ENCODE results near the gene RPP25. TPM values are rescaled to one million over a fixed set of nuclear protein-coding genes. Genes with fewer than 3 reads are reported as not detected.
A peak's percentile ranks its signal among the peaks of the same experiment; 100 is the strongest.

Gene RPP25
- total RNA-seq, 2 donors from 2014 or later = 9.1 to 11.5 TPM

- Histone ChIP-seq H3K36me3 (replicated peaks in 1 of 2; ENCODE audit: insufficient read depth in 1 of 2, low read depth in 2 of 2) (no peaks in the 10 kb centered on the region), H3K4me1 (peaks cover 64% of the 10 kb centered on the region), H3K4me3 (no peak overlapping the region), H3K27ac (peak overlapping the region in 3 of 4 donors; percentile 70 to 78 (median 78)), H3K27me3 (no peaks in the 10 kb centered on the region), H3K9me3 (no peaks in the 10 kb centered on the region)
- 45 to 48% methylated on average over 4 of the region's 4 CpGs for WGBS, 2 donors
- peak; percentile 24 to 42 (median 30) for DNase-seq
- ATAC-seq = peak; percentile 10
- intact Hi-C loops (cut with DNase I) = no loop called here
- TF ChIP-seq POLR2A (IDR thresholded peaks at IDR 0.05) = no peak
- no peak for TF ChIP-seq CTCF (IDR thresholded peaks at IDR 0.05)
Measured at GRCh38 chr15:74997141-74997540, 40.6 kb upstream of the RPP25 start.

- Histone ChIP-seq H3K27ac (peak overlapping the region; percentile 55 to 78 (median 74)), H3K36me3 (replicated peaks in 1 of 2; ENCODE audit: insufficient read depth in 1 of 2, low read depth in 2 of 2) (no peaks in the 10 kb centered on the region), H3K4me3 (peak overlapping the region; percentile 19 to 33), H3K27me3 (no peaks in the 10 kb centered on the region), H3K4me1 (peaks cover 59% of the 10 kb centered on the region), H3K9me3 (no peaks in the 10 kb centered on the region)
- ATAC-seq (peak; percentile 54), DNase-seq (peak; percentile 68 to 81 (median 76))
- 6 to 17% methylated on average over 9 to 42 of the region's 42 CpGs for WGBS, 2 donors
- TF ChIP-seq CTCF (IDR thresholded peaks at IDR 0.05) = peak in 1 of 7 experiments; percentile 1
- TF ChIP-seq POLR2A (IDR thresholded peaks at IDR 0.05) = peak in 1 of 3 donors; percentile 13
- intact Hi-C loops (cut with DNase I) = no loop called here
Measured at GRCh38 chr15:74995779-74996765, 39.5 kb upstream of the RPP25 start.

GRCh38 chr15:74995182-74995778 lies 38.7 kb upstream of the RPP25 start, which contains the start of gene SCAMP5:
SCAMP5 (plus strand) TSS chr15:74995563; CDS start chr15:75011840, 16,277 bp downstream.
- ATAC-seq = peak; percentile 91
- 0 to 4% methylated on average over 8 to 55 of the region's 58 CpGs for WGBS, 2 donors
- TF ChIP-seq POLR2A (IDR thresholded peaks at IDR 0.05) = peak in 2 of 3 donors; percentile 68 to 71
- peak in 1 of 7 experiments; percentile 5 for TF ChIP-seq CTCF (IDR thresholded peaks at IDR 0.05)

GRCh38 chr15:74994685-74995084 lies 38.1 kb upstream of the RPP25 start:
- intact Hi-C loops (cut with DNase I) = no loop called here
- Histone ChIP-seq H3K4me1 (peaks cover 45% of the 10 kb centered on the region), H3K9me3 (no peaks in the 10 kb centered on the region), H3K27me3 (no peaks in the 10 kb centered on the region), H3K27ac (no peak overlapping the region), H3K36me3 (replicated peaks in 1 of 2; ENCODE audit: insufficient read depth in 1 of 2, low read depth in 2 of 2) (no peaks in the 10 kb centered on the region), H3K4me3 (no peak overlapping the region)
- WGBS, 2 donors = 32 to 48% methylated on average over 5 of the region's 5 CpGs
- no peak for DNase-seq
- ATAC-seq = no peak
- no peak for TF ChIP-seq CTCF (IDR thresholded peaks at IDR 0.05)
- TF ChIP-seq POLR2A (IDR thresholded peaks at IDR 0.05) = no peak

More at GRCh38 chr15:74995182-74995778, 38.7 kb upstream of the RPP25 start, which contains the start of gene SCAMP5:
- Histone ChIP-seq H3K27ac (peak within 1 kb of the TSS; percentile 55 to 78 (median 74)), H3K27me3 (no peaks in the 10 kb centered on the region), H3K4me1 (peaks cover 51% of the 10 kb centered on the region), H3K4me3 (peak within 1 kb of the TSS; percentile 19 to 33), H3K9me3 (no peaks in the 10 kb centered on the region), H3K36me3 (replicated peaks in 1 of 2; ENCODE audit: insufficient read depth in 1 of 2, low read depth in 2 of 2) (no peaks in the 10 kb centered on the region)
- intact Hi-C loops (cut with DNase I) = no loop called here
- peak; percentile 97 to 99 (median 98) for DNase-seq

All from body of pancreas (tissue), 4 donors.